NK-92 (cell line): ENCODE data around the gene SEMA4D.
"Not testable (repeated sequence)": the region's sequence is repeated elsewhere in the genome, so short reads cannot be mapped to it uniquely, and the experiment has no call there.

Experiments used
- DNase-seq: peaks from one replicate; lab custom pipeline; 2025; ENCODE audit not compliant: unreplicated experiment; lab: John Stamatoyannopoulos, UW

SEMA4D gene

GRCh38 chr9:89359751-89360261 lies 138.1 kb downstream of the SEMA4D start:
- no peak for DNase-seq

DNA sequence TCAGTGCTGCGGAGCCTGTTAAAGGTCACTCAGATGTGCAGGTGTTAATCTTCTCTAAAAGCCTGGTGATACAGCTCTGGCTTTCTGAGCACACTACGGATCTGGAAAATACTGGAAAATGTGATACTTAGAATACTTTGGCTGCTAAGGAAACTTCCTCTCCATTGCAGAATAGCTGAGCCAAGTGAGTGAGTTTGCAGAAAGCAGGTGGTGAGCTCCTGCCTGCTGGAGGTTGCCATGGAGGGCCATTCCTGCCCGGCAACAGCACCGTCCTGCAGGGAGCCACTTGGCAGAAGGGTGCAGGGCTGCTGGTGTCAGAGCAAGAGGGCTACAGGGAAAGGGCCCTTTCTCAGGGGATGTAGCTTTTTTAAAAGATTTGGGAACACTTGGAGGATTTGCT lies 138.9 kb downstream of the SEMA4D start:
- DNase-seq, result no peak

DNA sequence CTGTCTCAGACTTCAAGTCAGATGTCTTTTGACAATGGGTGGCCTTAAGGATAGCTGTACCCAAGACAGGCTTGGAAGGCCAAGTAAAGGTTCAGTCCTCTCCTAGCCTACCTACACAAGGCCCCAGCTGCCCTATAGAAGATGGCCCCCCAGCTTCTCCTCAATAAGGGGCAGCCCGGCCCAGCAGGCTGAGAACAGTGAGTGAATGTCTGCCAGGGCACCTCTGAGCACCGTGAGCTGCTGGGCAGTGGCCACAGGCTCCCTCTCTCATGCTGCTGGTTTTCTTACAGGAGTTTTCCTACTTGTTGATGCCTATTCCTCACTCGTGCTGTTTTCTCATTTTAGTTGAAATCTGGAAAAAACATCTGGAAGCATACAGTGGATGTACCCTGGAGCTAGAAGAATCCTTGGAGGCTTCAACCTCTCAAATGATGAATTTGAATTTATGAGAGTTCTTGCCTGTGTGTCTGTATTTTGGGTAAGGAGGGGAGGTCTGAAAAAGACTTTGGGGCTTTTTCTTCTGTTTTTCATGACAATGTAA lies 139.5 kb downstream of the SEMA4D start:
- DNase-seq, result no peak

DNA sequence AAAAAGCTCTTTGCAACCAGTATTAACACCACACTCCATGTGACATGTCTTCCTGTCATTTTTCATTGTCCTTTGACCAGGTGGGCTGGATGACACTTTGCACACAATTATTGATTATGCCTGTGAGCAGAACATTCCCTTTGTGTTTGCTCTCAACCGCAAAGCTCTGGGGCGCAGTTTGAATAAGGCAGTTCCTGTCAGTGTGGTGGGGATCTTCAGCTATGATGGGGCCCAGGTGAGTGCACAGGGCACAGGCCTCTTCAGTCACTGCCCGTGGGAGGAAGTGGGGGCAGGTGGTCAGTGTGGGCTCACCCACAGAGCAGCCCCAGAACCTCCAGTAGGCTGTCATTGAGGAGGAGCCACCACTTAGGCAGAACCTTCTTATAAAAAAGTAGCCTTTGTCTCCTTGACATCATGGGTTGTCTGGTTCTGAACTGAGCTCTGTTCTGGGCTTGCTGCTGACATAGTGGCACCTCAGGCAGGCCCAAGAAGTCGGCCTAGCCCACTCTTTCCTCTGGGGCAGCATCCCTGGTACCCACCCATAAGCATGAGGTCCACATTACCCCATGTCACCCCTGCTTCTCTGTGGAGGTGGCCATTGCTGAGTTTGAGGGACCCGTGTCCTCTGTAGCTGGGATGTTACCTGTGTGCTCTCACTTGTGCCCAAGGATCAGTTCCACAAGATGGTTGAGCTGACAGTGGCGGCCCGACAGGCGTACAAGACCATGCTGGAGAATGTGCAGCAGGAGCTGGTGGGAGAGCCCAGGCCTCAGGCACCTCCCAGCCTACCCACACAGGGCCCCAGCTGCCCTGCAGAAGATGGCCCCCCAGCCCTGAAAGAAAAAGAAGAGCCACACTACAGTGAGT lies 140.3 kb downstream of the SEMA4D start:
- no peak for DNase-seq

- no peak for DNase-seq
These were observed 141.1 kb downstream of the SEMA4D start for GRCh38 chr9:89356782-89357181.

DNA sequence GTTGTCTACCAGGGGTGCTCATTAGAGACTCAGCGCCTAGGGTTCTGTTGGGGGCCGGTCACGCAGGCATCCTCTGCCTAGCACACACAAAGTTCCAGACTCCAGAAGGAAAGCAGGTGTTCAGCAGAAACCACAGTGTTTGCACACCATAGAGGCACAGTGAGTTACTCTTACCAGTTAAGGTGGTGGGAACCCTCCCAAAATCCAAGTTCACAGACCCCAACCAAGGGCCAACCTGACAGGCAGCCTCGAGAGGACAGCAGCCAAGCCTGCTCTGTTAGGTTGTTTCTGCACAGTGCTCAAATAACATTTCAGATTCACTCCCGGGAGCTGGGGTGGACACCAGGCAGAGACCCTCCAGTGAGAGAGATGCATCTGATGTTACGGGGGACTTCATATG lies 143.4 kb downstream of the SEMA4D start:
- no peak for DNase-seq

GRCh38 chr9:89353989-89354388 lies 143.9 kb downstream of the SEMA4D start:
- no peak for DNase-seq

DNA sequence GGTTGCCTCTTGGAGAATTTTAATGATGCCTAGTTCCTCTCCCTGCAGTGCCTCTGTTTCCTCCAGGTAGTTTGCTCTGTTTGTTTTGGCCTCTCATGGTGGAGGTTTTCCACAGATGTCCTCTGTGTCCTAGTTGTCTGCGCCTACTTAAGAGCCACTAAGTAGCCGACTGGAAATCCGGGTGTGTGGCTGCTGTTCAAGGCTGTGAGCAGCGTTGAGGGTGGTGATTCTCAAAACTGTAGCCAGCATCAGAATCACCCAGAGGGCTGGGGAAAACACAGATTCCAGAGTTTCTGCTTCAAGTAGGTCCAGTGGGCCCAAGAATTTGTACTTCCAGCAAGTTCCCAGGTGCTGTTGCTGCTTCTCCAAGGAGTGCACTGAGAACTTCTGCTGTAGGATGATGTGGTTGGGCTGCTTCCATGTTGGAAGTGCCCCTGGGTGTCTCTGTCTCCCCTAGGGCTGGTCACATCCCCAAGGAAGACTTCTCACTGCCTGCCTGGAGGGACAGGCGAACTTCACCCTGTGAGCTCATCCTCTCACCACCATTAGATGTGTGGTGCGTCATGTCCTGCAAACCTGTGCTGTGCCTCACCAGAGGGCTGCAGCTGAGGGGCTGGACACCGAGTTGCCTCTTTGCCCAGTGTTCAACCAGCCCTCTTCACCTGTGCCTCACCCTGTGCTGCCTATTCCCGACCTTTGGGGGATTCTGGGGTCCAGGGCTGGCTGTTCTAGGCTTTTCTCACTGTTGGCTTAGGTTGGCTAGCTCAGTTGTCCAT lies 144.9 kb downstream of the SEMA4D start:
- no peak for DNase-seq

GRCh38 chr9:89352451-89352850 lies 145.5 kb downstream of the SEMA4D start:
- no peak for DNase-seq

- no peak for DNase-seq
These were observed 146.2 kb downstream of the SEMA4D start for GRCh38 chr9:89351584-89352300.

DNA sequence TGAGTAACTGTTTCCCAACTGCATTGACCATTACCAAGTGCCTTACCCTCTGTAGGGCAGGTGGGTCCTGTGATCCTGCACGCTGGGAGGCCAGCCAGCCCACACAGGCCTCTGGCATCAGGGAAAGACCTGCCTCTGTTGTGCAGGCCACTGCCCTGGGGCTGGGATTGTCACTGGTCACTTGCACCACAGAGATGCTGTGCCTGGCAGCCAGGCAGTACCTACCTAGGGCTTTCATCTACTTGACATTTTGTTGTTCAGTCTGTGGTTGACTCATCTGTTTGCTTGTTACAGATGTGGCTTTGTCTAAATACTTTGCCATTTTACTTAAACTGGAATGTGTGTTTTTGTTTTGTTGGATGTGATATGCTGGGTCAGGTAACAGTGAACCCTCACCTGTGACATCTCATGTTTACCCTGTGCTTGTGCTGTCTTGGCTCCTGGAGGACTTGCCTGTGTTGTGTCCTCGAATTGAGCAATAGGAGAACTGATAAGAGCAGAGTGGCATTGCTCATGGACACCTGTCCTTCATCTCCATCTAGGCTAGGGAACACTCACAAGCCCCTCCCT lies 146.8 kb downstream of the SEMA4D start:
- DNase-seq, result no peak

DNA sequence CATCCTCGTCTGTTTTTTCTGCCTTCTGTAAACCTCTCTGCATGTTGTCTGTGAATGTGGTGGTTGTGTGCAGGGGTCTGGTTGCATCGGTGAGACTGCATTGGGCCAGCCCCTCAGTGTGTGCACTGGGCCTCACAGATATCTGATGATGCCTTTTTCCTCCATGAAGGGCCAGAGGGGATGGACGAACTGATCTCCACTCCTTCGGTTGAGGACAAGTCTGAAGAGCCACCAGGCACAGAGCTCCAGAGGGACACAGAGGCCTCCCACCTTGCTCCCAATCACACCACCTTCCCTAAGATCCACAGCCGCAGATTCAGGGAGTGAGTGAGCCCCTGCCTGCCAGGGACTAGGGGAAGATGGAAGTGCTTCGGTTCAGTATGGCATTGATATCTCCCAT lies 148.3 kb downstream of the SEMA4D start:
- no peak for DNase-seq

DNA sequence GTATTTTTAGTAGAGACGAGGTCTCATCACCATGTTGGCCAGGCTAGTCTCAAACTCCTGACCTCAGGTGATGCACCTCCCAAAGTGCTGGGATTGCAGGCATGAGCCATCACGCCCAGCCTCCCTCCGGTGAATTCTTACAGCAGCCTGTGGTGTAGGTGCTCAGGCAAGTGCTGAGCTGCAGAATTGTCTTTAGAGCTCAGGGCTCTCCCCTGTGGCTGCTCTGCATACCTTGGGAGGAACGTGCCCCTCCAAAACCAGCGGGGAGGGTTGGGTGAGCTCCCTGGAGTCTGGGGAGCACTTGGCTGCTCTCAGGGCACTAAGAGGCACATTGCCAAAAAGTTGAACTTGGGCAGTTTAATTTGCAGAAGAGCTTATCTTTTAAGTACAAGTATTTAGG lies 150.3 kb downstream of the SEMA4D start:
- DNase-seq, result no peak

DNA sequence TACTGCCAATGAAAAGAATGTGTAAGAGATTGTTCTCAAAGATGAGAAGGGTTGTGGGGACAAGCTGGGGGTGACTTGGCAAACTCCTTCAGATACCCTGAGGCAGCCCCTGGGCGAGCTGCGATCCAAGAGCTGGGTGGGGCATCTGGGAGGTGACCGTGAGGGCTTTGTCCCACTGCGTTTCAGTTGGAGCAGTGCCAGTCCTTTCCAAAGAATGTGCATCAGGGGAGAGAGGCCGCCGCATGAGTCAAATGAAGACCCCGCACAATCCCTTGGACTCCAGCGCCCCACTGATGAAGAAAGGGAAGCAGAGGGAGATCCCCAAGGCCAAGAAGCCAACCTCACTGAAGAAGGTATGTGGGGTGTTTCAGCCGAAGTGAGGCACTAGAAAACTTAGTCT lies 151.2 kb downstream of the SEMA4D start:
- no peak for DNase-seq

- no peak for DNase-seq
These were observed 152.4 kb downstream of the SEMA4D start for GRCh38 chr9:89345476-89345875.

DNA sequence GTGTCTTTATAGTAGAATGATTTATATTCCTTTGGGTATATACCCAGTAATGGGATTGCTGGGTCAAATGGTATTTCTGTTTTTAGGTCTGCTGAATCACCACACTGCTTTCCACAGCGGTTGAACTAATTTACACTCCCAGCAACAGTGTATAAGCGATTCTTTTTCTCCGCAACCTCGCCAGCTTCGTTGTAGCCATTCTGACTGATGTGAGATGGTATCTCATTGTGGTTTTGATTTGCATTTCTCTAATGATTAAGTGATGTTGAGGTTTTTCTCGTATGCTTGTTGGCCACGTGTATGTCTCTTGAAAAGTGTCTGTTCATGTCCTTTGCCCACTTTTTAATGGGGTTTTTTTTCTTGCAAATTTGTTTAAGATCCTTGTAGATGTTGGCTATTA lies 154.1 kb downstream of the SEMA4D start:
- DNase-seq, result not testable (repeated sequence)

DNA sequence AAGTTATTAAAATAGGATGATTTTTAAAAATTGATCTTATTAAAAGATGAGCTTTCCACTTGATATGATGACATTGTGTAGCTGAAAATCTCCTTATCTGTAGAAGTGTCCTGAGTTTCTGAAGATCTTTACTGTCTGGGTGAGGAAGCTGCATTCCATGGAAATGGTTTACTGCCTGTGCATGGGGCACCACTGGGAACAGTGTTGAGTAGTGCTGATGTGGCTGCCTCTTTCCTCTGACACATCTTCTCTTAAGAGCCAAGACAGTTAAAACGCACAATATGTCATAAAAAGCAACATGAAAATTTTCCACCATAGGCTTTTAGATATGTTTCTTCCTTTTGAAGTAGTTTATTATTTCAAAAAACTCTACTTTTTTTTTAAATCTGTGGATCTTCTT lies 155.0 kb downstream of the SEMA4D start:
- DNase-seq, result no peak

- no peak for DNase-seq
These were observed 155.7 kb downstream of the SEMA4D start for GRCh38 chr9:89342213-89342612.

DNA sequence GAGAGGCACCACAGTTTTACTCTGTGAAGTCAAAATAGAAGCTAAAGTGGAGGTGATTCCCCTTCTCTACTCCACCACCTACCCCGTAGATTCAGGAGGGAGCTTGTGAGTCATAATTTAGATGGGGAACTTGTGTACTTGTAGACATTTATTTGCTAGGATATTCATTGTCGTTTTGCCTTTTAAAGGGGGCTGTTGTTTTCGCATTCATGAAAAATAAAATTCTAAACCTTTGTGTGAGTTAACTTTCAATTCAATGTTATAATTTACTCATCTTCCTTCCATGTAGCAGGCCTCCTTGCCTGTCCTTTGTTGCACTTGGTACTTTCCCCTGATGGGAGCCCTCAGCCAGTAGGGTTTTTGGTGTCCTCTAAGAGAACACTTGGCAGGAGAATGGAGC lies 157.6 kb downstream of the SEMA4D start:
- DNase-seq, result no peak

- no peak for DNase-seq
These were observed 158.1 kb downstream of the SEMA4D start for GRCh38 chr9:89339807-89340206.

GRCh38 chr9:89330513-89330912 lies 167.4 kb downstream of the SEMA4D start:
- no peak for DNase-seq
